GF-D8 (cell line): ENCODE data around the gene UBA6.
A peak's percentile ranks its signal among the peaks of the same experiment; 100 is the strongest.
"Not testable (repeated sequence)": the region's sequence is repeated elsewhere in the genome, so short reads cannot be mapped to it uniquely, and the experiment has no call there.

Source experiments
- DNase-seq: peaks from one replicate; lab custom pipeline; 2025; lab: John Stamatoyannopoulos, UW

Gene UBA6

DNA sequence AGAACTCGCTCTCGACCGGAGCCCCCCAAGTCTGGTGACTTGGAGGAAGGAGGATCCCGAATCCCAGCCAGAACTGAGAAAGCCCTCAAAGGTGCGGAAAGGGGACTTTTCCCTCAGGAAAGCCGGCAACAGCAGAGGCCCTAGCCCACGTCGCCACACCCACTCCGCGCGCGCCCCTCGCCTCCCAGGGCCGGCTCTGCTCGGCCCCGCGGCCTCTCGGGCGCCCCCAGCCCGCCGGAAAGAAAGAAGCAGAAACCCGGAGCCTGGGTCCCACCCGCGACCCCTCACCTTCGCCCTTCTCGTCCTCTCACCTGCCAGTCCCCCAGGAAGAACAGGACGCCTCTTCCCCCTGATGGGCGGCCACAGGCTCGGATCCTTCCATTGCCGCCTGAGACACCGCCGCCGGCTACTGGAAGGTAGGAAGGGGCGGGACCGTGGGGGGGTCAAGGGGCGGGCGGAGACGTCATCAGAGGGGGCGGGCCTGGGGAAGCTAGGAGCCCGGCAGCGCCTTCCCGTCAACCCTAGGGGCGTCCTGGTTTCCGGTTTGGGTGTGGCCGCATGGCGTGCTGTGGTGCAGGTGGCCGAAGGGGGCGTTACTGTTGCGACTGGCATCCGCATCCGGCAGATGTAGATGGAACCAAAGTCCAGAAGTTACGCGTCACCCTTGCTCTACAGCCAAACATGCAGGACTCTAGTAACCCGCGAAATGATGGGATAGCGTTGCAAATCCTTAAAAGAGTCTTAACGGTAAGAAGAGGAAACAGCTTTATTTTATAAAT is at the start of gene UBA6:
Gene UBA6, minus strand, starts transcription at position 418 of the 779 bp plus-strand sequence. Its CDS starts 36 bp downstream, at position 382.
- peak; percentile 90 for DNase-seq

DNA sequence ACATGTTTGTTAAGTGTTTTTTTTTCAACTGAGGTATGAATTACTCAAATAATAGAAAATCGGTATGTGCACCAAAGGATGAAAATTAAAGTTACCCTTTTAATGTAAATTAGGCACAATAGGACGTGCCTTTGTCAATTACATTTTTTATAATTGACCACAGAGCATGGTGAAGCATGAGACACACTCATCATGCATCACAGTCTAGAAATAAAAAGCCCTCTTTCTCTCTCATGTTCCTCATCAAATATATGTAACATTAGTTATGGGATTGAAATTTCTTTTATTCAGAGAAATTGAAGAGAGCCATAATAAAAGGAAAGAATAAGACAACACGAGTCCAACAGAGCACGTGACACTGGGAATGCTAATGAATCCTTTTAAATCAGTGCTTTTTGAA is 49.7 kb upstream of the UBA6 start:
- no peak for DNase-seq

DNA sequence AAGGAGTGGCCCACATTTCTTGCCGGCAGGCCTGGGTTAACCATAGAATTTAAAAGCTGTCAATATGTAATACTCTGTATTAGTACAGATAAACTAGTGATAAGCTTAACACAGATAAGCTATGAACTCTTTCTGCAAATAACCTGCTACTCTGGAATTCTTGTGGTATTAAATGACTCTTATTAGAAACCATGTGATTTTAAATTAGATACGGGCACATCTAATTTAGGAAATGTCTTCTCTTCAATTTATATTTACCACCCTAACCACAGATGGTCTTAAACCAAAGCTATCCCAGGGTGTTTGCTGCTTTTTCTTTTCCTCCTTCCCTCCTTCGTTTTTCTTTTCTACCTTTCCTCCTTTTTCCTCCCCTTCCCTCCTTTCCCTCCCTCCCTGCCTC is 48.3 kb upstream of the UBA6 start:
- DNase-seq, result no peak

DNA sequence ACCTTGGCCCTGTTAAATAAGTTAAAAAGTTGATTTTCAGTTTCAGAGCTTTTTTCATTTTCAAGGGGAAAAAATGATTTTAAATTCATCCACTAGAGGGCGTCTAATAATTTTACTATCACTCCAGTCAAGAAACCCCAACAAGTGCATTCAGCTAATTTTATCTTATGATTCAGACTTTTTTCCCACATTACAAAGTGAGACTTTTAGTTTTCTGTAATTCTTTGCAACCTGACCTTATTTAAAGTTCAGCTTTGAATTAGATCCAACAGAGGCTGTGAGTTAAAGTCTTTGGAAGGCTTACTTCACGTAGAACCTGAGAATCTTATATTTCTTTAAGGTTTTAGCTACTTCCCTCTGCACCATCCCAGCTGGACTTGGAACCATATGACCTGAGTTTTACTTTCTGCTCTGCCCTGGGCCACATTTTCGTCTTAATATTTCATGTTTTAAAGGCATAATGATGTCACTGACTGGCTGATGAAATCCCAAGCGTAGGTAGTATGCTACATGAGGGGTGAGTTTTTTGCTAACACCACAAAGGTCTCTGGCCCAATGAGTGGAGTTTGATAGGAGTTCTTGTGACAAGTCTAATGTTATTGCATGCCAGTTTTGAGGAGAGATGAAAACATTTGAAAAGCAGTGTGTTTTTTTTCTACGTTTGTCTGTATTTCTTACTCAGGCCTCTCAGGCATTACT is 46.0 kb upstream of the UBA6 start:
- DNase-seq, result no peak

- DNase-seq, result no peak
These were observed 43.8 kb upstream of the UBA6 start for GRCh38 chr4:67744561-67745283.

- DNase-seq, result no peak
These were observed 42.2 kb upstream of the UBA6 start for GRCh38 chr4:67743194-67743593.

DNA sequence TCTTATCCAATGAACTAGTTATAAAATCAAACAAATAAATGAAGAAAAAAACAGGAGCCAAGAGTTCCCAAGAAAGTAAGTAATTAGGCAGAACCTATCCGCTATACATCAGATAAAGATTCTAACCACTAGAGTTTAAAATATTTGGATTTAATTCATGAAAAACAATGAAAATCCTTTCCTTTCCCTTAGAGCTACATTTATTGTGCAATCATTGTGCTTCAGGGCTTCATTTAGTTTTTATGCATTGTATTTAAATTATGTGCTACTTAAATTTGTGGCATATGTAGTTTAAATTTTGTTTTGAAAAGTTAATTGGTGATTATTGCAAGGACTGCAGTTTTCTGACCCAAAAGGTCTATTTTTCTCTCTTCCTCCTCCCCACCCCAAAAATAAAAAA is 35.3 kb upstream of the UBA6 start:
- no peak for DNase-seq

DNA sequence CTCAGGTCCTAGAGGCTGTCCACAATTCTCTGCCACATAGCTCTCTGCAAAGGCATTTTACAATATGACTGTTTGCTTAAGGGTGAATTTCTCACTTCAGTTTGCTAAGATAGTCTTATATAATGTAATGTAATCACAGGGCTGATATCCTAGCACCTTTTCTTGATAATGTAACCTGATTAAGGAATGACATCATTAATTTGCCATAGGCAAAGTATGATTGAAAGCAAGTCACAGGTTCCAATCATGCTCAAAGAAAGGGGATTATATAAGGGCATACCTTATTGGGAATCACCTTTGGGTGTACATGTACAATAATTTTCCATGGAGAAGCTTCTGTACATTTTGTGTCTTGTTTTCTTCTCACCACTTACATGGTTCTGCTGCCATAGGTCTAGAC is 34.4 kb upstream of the UBA6 start:
- no peak for DNase-seq

- DNase-seq, result not testable (repeated sequence)
These were observed 29.6 kb upstream of the UBA6 start for GRCh38 chr4:67730511-67730910.

- DNase-seq, result no peak
These were observed 26.3 kb upstream of the UBA6 start for GRCh38 chr4:67727124-67727850.

DNA sequence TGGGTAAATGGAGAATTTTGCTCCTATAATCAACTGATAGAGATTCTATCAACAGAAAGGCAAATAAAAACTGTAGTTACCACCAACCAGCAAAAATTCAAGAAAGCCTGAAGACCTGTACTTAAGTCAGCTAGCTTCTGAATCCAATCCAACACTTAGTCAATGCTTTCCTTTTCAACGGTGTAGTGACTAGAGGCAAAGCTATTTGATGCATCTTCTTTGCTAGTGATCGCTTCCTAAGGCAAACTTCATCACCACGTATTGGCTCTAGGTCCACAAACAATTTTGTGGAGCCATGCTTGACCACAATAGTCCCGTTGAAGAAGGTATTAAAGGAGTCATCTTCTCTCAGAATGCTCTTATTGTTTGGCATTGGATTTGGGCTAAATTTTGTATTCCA is 25.0 kb upstream of the UBA6 start:
- DNase-seq, result no peak

DNA sequence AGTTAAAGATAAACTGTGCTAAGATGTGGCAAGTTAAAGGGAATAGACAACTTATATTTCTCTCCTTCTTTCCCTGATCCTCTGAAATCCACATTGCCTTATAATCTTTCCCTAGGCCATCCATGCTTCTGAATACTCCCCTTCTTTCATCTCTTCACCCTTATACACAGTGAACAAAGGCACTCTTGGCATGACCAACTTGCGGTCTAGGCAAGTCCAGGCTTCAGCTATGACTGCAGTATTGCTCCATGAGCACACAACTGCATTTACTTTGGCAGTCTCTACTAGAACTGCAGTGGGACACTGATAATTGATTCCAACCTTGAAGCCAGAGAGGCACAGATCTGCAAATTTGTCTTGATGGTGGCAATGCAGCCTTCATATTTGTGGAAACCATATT is 24.2 kb upstream of the UBA6 start:
- DNase-seq, result no peak

DNA sequence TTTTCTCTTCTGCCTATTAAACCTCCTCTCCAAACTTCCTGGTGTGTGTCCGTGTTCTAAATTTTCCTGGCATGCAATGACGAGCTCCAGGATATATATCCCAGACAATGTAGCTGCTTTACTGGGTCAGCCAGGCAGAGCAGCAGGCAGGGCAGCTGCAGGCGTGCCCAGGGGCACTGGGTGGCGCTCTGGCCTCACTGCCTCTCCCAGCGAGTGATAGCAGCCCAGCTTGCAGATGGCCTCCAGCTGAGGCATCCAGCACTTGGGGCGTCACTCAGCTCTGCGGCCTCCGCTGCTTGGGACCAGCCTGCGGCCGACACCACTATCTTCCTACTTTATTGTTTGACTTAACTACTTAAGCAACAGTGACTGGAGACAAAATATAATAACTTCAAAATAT is 23.0 kb upstream of the UBA6 start:
- DNase-seq, result no peak

DNA sequence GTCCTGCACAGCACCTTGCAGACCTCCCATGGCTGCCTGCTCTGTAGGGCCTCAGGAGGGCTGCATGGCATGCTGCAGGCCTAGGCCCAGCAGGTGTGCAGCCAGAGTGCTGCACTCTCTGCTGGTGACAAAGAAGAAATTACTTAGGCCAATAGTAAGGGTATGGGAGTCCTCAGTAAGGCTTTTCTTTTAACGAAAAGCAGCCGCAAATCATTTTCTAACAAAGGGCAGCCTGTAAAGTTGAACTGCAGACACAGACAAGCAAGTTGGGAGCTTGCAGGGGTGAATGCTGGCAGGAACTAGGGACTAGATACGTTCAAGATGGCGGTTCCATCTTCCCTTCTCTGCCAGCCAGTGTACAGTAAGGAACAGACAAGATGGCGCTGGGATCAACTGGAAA is 22.4 kb upstream of the UBA6 start:
- DNase-seq, result no peak

GRCh38 chr4:67721770-67722597 is 21.0 kb upstream of the UBA6 start:
- no peak for DNase-seq

DNA sequence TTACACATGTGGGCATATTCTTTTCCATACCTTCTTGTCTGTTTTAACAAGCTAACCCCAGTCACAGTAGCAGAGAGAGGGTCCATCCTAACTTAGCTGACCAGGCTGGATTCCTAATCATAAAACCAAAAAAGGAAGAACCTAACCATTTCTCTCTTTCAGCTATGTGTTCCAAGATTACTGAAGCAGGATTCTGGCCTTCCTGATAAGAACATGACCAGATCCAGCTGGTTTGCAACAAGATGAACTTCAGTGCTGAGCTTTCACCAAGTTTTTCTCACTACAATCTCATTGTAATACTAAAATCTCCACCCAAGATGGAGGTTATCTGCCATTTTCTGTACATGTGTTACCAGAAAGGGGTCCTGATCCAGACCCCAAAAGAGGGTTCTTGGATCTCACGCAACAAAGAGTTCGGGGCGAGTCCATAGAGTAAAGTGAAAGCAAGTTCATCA is 20.4 kb upstream of the UBA6 start:
- no peak for DNase-seq

- DNase-seq, result no peak
These were observed 19.1 kb upstream of the UBA6 start for GRCh38 chr4:67719953-67720617.

GRCh38 chr4:67718848-67719247 is 17.9 kb upstream of the UBA6 start:
- no peak for DNase-seq

DNA sequence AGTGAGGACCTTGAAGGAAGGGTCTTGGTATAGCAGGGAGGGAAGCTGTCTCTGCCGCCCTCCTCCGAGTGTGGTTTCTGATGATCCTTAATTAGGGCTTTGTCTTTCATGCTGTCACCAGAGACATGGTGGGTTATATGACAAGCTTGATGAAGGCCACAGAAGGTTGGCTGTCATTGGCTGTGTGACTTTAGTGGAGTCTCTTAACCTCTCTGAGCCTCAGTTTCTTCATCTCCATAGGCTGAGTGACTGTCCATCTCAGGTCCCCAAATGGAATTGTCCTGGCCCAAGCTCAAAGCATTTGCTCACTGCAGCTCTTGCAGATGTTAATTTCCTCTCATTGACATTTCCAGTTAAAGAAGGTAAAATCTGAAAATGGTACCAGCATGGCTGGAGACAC is 16.6 kb upstream of the UBA6 start:
- no peak for DNase-seq

- DNase-seq, result no peak
These were observed 14.0 kb upstream of the UBA6 start for GRCh38 chr4:67714955-67715354.

- DNase-seq, result no peak
These were observed 13.3 kb upstream of the UBA6 start for GRCh38 chr4:67714248-67714583.
